ENCODE results near the gene CFAP298. TPM values are rescaled to one million over a fixed set of nuclear protein-coding genes. Genes with fewer than 3 reads are reported as not detected.
"Not testable (repeated sequence)": the region's sequence is repeated elsewhere in the genome, so short reads cannot be mapped to it uniquely, and the experiment has no call there.

The CFAP298 gene
- total RNA-seq (2021) (31.2 and 35.5 TPM in 2 replicates), Bru-seq, nascent RNA (percentile 63 among the genes with signal in this experiment), BruChase-seq, experiment 1, labeled RNA remaining after a 2-hour chase (percentile 83 among the genes with signal in this experiment), BruChase-seq, experiment 2, labeled RNA remaining after a 6-hour chase (percentile 88 among the genes with signal in this experiment)
- long read RNA-seq, transcript CFAP298-201 (7 exons, 1,692 nt), result major isoform, 100 of 134 reads
- long read RNA-seq, partial matches to known transcripts, result 25 of 134 reads
- long read RNA-seq, other reads (novel, unspliced or antisense), result 5 of 134 reads

DNA sequence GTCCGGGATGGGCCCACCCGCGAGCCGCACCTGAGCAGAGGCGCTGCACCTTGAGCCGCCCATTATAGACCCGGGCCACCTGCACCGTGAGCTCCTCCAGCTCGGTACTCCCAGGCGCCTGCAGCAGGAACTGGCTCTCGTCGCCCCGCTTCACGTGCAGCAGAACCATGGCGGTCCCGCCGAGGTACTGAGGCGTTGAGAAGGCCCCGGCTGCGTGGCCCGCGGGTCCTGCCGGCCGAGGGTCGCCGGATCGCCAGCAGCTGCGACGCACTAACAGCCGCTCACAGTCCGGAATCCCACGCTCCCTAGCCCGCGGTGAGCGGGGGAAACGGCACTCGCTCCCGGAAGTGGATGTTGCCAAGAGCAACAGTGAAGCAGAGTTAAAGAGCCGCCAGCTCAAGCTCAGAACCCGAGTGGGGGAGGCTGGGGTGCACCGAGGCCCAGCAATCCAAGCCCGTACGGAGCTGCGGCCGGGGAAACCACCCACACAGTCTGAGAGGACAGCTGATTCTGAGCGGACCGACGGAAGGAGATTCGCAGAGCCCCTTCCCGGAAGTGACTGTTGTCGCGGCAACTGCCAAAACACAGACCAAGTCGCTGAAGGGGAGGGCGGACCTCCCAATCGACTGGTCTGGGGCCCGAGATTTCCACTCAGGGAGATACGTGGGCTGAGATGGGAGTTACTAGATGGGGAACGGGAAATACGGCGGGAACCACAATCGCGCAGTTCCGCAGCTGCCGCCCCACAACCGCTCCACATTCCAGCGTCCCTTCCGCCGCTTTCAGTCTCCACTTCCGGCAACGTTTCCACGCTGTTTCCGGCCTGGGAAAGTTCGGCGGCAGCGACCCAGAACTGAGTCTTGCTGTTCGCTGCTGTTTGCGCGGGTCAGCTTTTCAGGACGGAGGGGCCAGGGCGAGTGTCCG is at the start of gene CFAP298:
CFAP298 (minus strand) TSS at position 303 of the 924 bp plus-strand sequence; CDS start at position 169, 134 bp downstream.
- Histone ChIP-seq H3F3A (ENCODE audit: insufficient read depth, low read depth) (peaks cover 15% of the 10 kb centered on the region; the same call in 1 of the 2 replicates), H3K27me3 (ENCODE audit: insufficient read depth, low read depth) (no peaks in the 10 kb centered on the region), H3K4me3 (peak within 1 kb of the TSS; percentile 90), H3K9me3 (ENCODE audit: insufficient read depth, low read depth) (no peaks in the 10 kb centered on the region), H4K20me1 (ENCODE audit: insufficient read depth) (no peaks in the 10 kb centered on the region), H3K4me1 (replicated peaks; ENCODE audit: insufficient read depth) (peaks cover 8% of the 10 kb centered on the region; the same call in 1 of the 2 replicates), H3K79me2 (ENCODE audit: low read depth) (peaks cover 22% of the 10 kb centered on the region), H3K27ac (peak within 1 kb of the TSS; percentile 68), H3K9me2 (ENCODE audit: insufficient read depth) (no peaks in the 10 kb centered on the region), H3K4me2 (peak within 1 kb of the TSS; percentile 92), H2AFZ (peak within 1 kb of the TSS; percentile 96), H3K36me3 (ENCODE audit: low read depth) (no peaks in the 10 kb centered on the region)
- TF ChIP-seq EZH2 (IDR thresholded peaks at IDR 0.05; ENCODE audit: low read depth) (no peak), CTCF (conservative IDR thresholded peaks at IDR 0.05) (no peak)
- intact Hi-C loops (cut with micrococcal nuclease; ENCODE audit: unreplicated experiment), result loop anchor here (1.0 kb wide), 1 partner anchor 116 kb away; the partner anchor contains the start of gene SYNJ1
- ChIA-PET POLR2A (ENCODE audit: unreplicated experiment) (interaction anchor here (0.6 kb wide), 2 partner anchors 12 to 1117 kb away, joined by 5 to 7 read pairs; no protein-coding TSS in a partner anchor), CTCF (no interaction called here)
- no TSS peak for BruUV-seq (replicated peaks)
- peak; percentile 76 to 81 for DNase-seq

DNA sequence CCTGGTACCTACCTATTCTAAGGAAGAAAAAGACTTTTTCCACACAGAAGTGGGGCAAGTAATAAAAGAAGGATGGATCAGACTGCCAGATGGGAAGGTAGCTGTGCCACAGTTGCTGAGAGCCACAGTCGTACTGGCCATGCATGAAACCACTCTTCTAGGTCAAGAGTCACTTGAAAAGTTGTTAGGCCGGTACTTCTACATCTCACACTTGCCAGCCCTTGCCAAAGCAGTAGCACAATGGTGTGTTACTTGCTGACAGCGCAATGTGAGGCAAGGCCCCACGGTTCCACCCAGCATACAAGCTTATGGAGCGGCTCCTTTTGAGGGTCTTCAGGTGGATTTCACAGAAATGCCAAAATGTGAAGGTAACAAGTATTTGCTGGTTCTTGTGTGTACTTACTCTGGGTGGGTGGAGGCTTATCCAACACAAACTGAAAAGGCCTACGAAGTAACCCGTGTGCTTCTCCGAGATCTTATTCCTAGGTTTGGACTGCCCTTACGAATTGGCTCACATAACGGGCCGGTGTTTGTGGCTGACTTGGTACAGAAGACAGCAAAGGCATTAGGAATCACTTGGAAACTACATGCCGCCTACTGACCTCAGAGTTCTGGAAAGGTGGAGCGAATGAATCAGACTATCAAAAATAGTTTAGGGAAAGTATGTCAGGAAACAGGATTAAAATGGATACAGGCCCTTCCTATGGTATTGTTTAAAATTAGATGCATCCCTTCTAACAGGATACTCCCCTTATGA is 49.0 kb upstream of the CFAP298 start:
- intact Hi-C loops (cut with micrococcal nuclease; ENCODE audit: unreplicated experiment), result loop anchor here (5.0 kb wide), 1 partner anchor 66 kb away; the partner anchor contains the start of gene SYNJ1
- CTCF ChIA-PET, result interaction anchor here (0.6 kb wide), 1 partner anchor 60 kb away, joined by 3 read pairs; no protein-coding TSS in a partner anchor

GRCh38 chr21:32658524-32658923 is 46.3 kb upstream of the CFAP298 start:
- ChIA-PET POLR2A (ENCODE audit: unreplicated experiment) (no interaction called here), CTCF (no interaction called here)
- H3K36me3 ChIP-seq (ENCODE audit: low read depth), result no peaks in the 10 kb centered on the region
- H3K4me3 ChIP-seq, result no peak overlapping the region
- H3K27me3 ChIP-seq (ENCODE audit: insufficient read depth, low read depth), result no peaks in the 10 kb centered on the region
- intact Hi-C loops (cut with micrococcal nuclease; ENCODE audit: unreplicated experiment), result no loop called here
- H3F3A ChIP-seq (ENCODE audit: insufficient read depth, low read depth), result no peaks in the 10 kb centered on the region
- DNase-seq, result no peak
- no peak overlapping the region for H3K27ac ChIP-seq
- H3K9me2 ChIP-seq (ENCODE audit: insufficient read depth), result no peaks in the 10 kb centered on the region
- H3K9me3 ChIP-seq (ENCODE audit: insufficient read depth, low read depth), result no peaks in the 10 kb centered on the region
- H3K79me2 ChIP-seq (ENCODE audit: low read depth), result no peaks in the 10 kb centered on the region
- H4K20me1 ChIP-seq (ENCODE audit: insufficient read depth), result no peaks in the 10 kb centered on the region
- no peak overlapping the region for H3K4me2 ChIP-seq
- no peak overlapping the region for H2AFZ ChIP-seq
- no TSS peak for BruUV-seq (replicated peaks)
- TF ChIP-seq EZH2 (IDR thresholded peaks at IDR 0.05; ENCODE audit: low read depth) (no peak), CTCF (conservative IDR thresholded peaks at IDR 0.05) (no peak)
- peaks cover 16% of the 10 kb centered on the region for H3K4me1 ChIP-seq (replicated peaks; ENCODE audit: insufficient read depth)

More for the DNA sequence above, 49.0 kb upstream of the CFAP298 start:
- Histone ChIP-seq H3K27ac (peak overlapping the region; percentile 78), H3K4me2 (peak overlapping the region; percentile 67), H3K4me1 (replicated peaks; ENCODE audit: insufficient read depth) (peaks cover 16% of the 10 kb centered on the region), H2AFZ (0 out of 2 replicates have a peak overlapping the region, but pooled peaks have one; percentile 43), H3K4me3 (peak overlapping the region; percentile 37; the same call in 1 of the 2 replicates)
- POLR2A ChIA-PET (ENCODE audit: unreplicated experiment); H3K9me2 ChIP-seq (ENCODE audit: insufficient read depth); BruUV-seq (replicated peaks); H3K36me3 ChIP-seq (ENCODE audit: low read depth); H4K20me1 ChIP-seq (ENCODE audit: insufficient read depth); H3K27me3 ChIP-seq (ENCODE audit: insufficient read depth, low read depth); H3K9me3 ChIP-seq (ENCODE audit: insufficient read depth, low read depth); H3F3A ChIP-seq (ENCODE audit: insufficient read depth, low read depth); H3K79me2 ChIP-seq (ENCODE audit: low read depth): not testable (repeated sequence)
- peak; percentile 56 to 80 for DNase-seq
